ENCODE results near the gene RBP3.

RBP3 gene

DNA sequence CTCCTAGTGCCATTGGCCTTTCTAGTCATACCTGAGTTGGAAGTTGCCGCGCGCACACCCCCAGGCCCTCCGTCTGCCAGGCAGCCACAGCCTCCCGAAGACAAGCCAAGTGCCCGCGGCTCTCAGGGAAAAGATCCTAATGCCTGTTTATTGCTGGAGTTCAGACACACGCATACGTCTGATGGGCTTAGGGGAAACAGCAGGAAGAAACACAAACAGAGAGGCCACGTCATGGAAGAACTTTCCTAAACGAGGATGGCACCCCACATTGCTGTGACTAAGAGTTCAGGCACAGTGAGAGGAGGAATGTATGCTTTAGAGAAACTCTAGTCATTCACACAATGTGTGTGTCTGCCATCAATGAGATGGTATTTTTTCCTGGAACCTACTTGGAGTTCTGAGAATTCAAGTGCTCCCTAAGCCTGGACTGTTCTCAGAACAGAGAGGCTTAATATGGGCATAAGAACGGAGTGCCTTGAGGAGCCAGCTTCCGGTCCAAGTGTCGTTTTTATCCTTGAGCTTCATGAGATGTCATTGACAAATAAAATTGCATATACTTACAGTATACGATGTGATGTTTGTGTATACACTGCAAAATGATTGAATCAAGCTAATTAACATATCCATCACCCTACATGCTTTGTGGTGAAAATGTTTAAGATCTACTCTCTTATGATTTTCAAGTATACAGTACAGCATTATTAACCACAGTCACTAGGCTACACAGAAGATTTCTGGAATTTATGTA lies 11.6 kb upstream of the RBP3 start:
- no peak for DNase-seq (ENCODE audit: low read depth, low spot score)

GRCh38 chr10:47337310-47337709 lies 10.9 kb upstream of the RBP3 start:
- DNase-seq (ENCODE audit: low read depth, low spot score) = no peak

GRCh38 chr10:47339186-47339735 lies 8.9 kb upstream of the RBP3 start:
- DNase-seq (ENCODE audit: low read depth, low spot score) = no peak

DNA sequence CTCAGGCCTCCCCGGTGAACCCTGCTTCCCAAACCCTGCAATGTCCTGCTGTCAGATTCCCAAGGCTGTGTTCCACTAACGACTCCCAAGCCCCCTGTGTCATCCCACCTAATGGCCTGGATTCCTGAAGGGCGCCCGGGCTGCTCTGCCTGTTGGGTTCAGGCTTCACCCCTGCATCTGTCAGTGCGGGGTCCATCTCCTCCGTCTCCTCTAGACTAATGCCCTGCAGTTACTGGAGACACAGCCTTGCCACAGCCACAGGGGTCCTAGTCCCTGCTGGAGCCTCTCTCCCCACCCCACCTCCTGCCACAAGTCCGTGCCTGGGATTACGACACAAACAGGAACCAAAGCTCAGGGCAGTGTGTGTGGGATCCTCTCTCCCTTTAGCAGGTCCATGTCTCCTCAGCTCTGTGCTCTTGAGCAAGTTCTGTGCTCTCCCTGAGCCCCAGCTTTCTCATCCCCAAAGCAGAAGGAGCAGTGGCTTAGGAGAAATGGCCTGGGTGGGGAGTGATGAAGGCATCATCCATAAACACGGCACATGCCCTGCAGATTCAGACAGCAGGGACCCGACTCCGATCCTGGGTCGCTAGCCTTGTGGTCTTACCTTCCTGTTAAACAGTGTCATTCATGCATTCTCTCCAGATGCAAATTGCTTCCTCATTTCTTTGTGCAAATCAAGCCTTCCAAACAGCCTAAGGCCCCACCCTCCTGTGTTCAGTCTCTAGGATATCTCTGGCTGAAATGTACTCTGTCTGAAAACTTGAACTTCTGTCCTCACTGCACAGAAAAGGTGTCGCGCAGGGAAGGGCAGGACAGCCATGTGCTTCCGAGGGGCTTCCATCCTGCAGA lies 8.2 kb upstream of the RBP3 start:
- no peak for DNase-seq (ENCODE audit: low read depth, low spot score)

GRCh38 chr10:47340608-47341170 lies 7.5 kb upstream of the RBP3 start:
- peak; percentile 15 for DNase-seq (ENCODE audit: low read depth, low spot score)

DNA sequence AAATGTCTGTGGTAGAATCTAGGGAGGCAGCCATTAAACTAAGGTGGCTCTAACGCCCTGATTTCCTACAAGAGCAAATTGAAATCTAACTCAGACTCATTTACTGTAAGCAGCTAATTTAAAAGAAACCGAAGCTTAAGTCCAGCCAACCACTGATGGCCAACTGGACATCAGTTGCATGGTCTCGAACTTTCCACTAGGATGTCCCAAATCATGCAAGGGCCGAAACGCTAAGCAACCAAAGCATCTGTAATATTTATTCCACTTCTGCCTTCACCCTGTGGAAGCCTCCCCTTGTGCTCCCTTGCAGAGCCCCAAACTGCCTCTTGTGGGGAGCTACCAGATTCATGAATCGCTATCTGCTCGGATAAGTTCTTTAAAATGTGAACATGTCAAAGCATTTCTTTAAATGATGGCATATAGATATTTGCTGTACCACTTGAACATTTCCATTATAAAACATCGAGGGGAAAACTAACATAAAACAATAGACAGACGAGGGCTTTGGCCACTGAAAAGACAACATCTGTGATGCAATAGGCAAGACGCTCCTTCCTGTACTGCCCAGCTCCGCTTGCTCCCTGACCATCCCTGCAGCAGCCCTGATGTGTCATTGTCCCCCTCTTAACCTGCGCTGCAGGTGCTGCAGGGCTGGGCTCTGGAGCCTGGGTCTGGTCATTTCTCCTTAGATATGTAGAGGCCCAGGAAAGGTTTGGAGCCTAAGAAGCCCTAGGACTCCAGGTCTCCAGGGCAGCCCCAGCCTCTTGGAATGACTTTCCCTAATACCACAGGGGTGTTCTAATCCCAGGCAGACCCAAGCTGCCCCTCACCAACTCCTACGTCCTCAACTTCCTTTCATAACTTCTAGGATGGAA lies 2.9 kb upstream of the RBP3 start:
- DNase-seq (ENCODE audit: low read depth, low spot score) = no peak

- no peak for DNase-seq (ENCODE audit: low read depth, low spot score)
Observed at GRCh38 chr10:47346581-47347302, 1.4 kb upstream of the RBP3 start.

GRCh38 chr10:47347303-47347675 lies 874 bp upstream of the RBP3 start:
- no peak for DNase-seq (ENCODE audit: low read depth, low spot score)

GRCh38 chr10:47348661-47349470 lies 703 bp downstream of the RBP3 start:
- no peak for DNase-seq (ENCODE audit: low read depth, low spot score)

DNA sequence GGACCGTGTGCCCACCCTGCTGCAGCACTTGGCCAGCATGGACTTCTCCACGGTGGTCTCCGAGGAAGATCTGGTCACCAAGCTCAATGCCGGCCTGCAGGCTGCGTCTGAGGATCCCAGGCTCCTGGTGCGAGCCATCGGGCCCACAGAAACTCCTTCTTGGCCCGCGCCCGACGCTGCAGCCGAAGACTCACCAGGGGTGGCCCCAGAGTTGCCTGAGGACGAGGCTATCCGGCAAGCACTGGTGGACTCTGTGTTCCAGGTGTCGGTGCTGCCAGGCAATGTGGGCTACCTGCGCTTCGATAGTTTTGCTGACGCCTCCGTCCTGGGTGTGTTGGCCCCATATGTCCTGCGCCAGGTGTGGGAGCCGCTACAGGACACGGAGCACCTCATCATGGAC lies 1.4 kb downstream of the RBP3 start:
- DNase-seq (ENCODE audit: low read depth, low spot score) = no peak

DNA sequence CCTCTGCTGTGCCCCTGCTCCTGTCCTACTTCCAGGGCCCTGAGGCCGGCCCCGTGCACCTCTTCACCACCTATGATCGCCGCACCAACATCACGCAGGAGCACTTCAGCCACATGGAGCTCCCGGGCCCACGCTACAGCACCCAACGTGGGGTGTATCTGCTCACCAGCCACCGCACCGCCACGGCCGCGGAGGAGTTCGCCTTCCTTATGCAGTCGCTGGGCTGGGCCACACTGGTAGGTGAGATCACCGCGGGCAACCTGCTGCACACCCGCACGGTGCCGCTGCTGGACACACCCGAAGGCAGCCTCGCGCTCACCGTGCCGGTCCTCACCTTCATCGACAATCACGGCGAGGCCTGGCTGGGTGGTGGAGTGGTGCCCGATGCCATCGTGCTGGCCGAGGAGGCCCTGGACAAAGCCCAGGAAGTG lies 1.8 kb downstream of the RBP3 start:
- DNase-seq (ENCODE audit: low read depth, low spot score) = no peak

DNA sequence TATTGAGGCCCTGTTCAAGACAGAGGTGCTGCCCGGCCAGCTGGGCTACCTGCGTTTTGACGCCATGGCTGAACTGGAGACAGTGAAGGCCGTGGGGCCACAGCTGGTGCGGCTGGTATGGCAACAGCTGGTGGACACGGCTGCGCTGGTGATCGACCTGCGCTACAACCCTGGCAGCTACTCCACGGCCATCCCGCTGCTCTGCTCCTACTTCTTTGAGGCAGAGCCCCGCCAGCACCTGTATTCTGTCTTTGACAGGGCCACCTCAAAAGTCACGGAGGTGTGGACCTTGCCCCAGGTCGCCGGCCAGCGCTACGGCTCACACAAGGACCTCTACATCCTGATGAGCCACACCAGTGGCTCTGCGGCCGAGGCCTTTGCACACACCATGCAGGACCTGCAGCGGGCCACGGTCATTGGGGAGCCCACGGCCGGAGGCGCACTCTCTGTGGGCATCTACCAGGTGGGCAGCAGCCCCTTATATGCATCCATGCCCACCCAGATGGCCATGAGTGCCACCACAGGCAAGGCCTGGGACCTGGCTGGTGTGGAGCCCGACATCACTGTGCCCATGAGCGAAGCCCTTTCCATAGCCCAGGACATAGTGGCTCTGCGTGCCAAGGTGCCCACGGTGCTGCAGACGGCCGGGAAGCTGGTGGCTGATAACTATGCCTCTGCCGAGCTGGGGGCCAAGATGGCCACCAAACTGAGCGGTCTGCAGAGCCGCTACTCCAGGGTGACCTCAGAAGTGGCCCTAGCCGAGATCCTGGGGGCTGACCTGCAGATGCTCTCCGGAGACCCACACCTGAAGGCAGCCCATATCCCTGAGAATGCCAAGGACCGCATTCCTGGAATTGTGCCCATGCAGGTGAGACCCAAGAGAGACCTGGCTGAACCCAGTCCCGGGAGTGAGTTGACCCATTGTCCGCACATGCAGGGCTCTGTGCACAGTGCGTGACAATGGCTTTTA lies 2.8 kb downstream of the RBP3 start:
- DNase-seq (ENCODE audit: low read depth, low spot score) = no peak

DNA sequence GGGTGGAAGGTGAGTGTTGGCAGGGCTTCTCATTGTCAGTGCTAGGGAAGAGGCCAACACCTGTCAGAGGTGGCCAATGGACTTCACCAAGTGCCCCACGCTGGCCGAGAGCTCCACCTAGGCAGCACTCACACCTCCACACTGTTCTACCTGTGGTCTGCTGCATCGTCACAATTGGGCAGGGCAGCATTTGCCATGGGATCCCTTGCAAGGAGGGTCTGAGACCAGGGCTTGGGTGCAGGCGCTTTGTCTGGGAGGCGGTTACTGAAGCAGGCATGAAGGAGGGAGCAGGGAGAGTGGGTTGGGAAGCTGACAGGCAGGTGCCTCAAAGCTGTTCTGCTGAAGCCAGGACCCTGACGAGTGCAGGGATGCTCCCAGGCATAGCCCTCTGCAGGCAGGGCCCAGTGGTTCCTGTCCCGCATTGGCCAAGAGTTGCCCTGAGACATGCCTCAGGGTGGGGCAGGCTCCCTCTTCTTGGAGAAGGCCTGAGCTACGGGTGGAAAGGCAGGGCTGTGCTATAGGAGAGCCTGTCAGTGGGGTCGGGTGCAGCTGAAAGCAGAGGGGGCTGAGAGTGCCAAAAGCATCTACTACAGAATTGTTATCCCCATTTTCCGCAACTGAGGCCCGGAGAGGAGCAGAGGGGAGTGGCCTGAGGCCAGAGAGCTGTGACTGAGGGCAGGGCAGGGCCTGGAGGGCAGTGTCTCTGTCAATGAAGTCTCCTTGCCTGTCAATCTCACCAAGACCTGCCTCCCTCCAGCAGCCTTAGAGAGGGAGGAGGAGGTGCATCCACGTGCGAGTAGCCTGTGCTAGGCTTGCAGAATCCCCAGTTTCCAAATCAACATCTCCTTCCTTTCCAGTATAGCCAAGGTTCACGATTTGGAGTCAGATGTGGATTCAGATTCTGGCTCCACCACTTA lies 4.0 kb downstream of the RBP3 start:
- DNase-seq (ENCODE audit: low read depth, low spot score) = no peak

- DNase-seq (ENCODE audit: low read depth, low spot score) = no peak
Observed at GRCh38 chr10:47353351-47353750, 5.2 kb downstream of the RBP3 start.

DNA sequence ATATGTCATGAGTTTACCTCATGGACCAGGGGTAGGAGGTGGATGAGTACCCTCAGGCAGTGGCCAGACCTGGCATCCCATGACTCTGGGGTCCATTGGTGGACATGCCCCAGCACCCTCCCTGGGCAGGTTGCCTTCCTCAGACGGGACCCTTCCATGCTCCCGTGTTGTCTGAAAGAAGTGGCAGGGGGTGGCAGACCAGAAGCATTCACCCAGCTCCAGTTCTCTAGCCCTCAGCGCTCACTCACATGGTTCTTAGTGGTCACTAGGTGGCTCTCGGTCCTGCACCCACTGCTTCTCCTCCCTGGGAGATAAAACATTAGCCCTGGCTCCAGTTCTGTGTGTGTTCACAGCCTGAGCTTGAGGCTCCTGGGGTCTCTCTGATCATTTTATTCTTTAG lies 6.0 kb downstream of the RBP3 start:
- DNase-seq (ENCODE audit: low read depth, low spot score) = no peak

DNA sequence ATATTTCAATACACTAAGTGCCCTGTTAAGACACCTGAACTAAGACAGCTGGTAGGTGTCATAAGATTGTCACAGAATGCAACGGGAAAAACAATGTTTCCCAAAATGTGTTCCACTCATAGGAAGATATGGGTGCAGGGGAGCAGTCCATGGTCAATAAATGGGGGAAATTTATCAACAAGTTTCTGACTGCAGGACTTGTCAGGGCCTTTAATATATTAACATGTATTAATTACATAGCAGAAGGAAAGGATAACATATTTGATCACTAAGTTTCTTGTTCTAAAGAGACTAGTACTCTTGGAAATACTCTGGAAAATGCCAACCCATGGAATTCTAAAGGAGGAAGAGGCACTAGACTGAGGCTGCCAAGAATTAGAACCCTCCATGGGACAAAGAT lies 6.7 kb downstream of the RBP3 start:
- DNase-seq (ENCODE audit: low read depth, low spot score) = no peak

- DNase-seq (ENCODE audit: low read depth, low spot score) = no peak
Observed at GRCh38 chr10:47356708-47357107, 8.5 kb downstream of the RBP3 start.

DNA sequence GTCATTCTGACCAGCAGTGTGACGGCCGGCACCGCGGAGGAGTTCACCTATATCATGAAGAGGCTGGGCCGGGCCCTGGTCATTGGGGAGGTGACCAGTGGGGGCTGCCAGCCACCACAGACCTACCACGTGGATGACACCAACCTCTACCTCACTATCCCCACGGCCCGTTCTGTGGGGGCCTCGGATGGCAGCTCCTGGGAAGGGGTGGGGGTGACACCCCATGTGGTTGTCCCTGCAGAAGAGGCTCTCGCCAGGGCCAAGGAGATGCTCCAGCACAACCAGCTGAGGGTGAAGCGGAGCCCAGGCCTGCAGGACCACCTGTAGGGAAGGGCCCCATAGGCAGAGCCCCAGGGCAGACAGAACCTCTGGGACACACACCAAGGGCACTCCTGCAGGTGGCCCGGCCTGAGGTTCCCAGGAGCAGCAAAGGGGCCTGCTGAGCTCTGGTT lies 9.0 kb downstream of the RBP3 start:
- DNase-seq (ENCODE audit: low read depth, low spot score) = no peak

All from iPS DF 19.7 (cell line).